Keratinocyte (primary cell): ENCODE measurements around the gene ESR2. TPM values are rescaled to one million over a fixed set of nuclear protein-coding genes. Genes with fewer than 3 reads are reported as not detected.

Experiments used
- DNase-seq: peaks from one replicate; pipeline ENCODE4 v3.0.0-alpha.2; 2011; ENCODE audit warnings: low read depth, missing footprints, low spot score
- FAIRE-seq: peaks from 2 replicates; lab custom pipeline; 2011; peaks lifted over from hg19 to GRCh38; lab: Jason Lieb, UNC
- H2AFZ ChIP-seq: 2 replicates; pipeline ENCODE4 v1.6.0; 2012; ENCODE audit warnings: low read length, control low read depth, inconsistent platforms; ENCODE audit not compliant: control insufficient read depth
- H3K27ac ChIP-seq: 2 replicates; pipeline ENCODE4 v1.5.1; 2011; ENCODE audit warnings: low read length; ENCODE audit not compliant: control insufficient read depth, insufficient read depth
- H3K27me3 ChIP-seq: 3 replicates; pipeline ENCODE4 v1.6.0; 2011; ENCODE audit warnings: low read length; ENCODE audit not compliant: control insufficient read depth, insufficient read depth; ENCODE audit errors: extremely low read depth
- H3K36me3 ChIP-seq, 2 experiments: 2 replicates in 1 of 2; 3 replicates in 1 of 2; pipeline ENCODE4 v1.5.1; 2011; ENCODE audit warnings: low read length in 2 of 2, mild to moderate bottlenecking in 1 of 2; ENCODE audit not compliant: control insufficient read depth in 2 of 2, insufficient read depth in 2 of 2; ENCODE audit errors: extremely low read depth in 1 of 2
- H3K4me1 ChIP-seq: 3 replicates; pipeline ENCODE4 v1.5.1; 2011; ENCODE audit warnings: low read length; ENCODE audit not compliant: control insufficient read depth, insufficient read depth; ENCODE audit errors: extremely low read depth
- H3K4me2 ChIP-seq: 3 replicates; pipeline ENCODE4 v1.6.0; 2011; ENCODE audit warnings: low read depth, low read length; ENCODE audit not compliant: control insufficient read depth, insufficient read depth; ENCODE audit errors: extremely low read depth
- H3K4me3 ChIP-seq, 3 experiments: fragments of 200-600 bp in 1 of 3; sonication (generic) in 1 of 3; 2 replicates in 2 of 3; 3 replicates in 1 of 3; pipeline ENCODE4 v1.5.1; 2011 to 2016; ENCODE audit warnings: low read length in 3 of 3, mild to moderate bottlenecking in 3 of 3, control low read depth in 2 of 3, inconsistent platforms in 1 of 3, low read depth in 1 of 3, mixed read lengths in 1 of 3, mixed run types in 1 of 3, moderate library complexity in 1 of 3; ENCODE audit not compliant: control insufficient read depth in 2 of 3, insufficient read depth in 2 of 3; ENCODE audit errors: extremely low read depth in 1 of 3
- H3K79me2 ChIP-seq: 2 replicates; pipeline ENCODE4 v1.6.0; 2012; ENCODE audit warnings: low read length; ENCODE audit not compliant: control insufficient read depth, insufficient read depth
- H3K9ac ChIP-seq: 3 replicates; pipeline ENCODE4 v1.6.0; 2011; ENCODE audit warnings: low read length; ENCODE audit not compliant: control insufficient read depth, insufficient read depth; ENCODE audit errors: extremely low read depth
- H3K9me1 ChIP-seq: 3 replicates; pipeline ENCODE4 v1.6.0; 2011; ENCODE audit warnings: low read length; ENCODE audit not compliant: control insufficient read depth, insufficient read depth; ENCODE audit errors: extremely low read depth
- H3K9me3 ChIP-seq: 2 replicates; pipeline ENCODE4 v1.5.1; 2012; ENCODE audit warnings: low read depth, low read length; ENCODE audit not compliant: control insufficient read depth
- H4K20me1 ChIP-seq: 3 replicates; pipeline ENCODE4 v1.6.0; 2011; ENCODE audit warnings: low read length; ENCODE audit not compliant: control insufficient read depth, insufficient read depth; ENCODE audit errors: extremely low read depth
- CTCF ChIP-seq, 3 experiments: IDR thresholded peaks in 1 of 3; conservative IDR thresholded peaks in 1 of 3; optimal IDR thresholded peaks in 1 of 3; 2 replicates in 2 of 3; 3 replicates in 1 of 3; pipeline versions ENCODE3 to v1.5.1; 2011; ENCODE audit warnings: low read length in 3 of 3, mild to moderate bottlenecking in 3 of 3, moderate library complexity in 2 of 3, control low read depth in 1 of 3, inconsistent platforms in 1 of 3; ENCODE audit not compliant: insufficient read depth in 2 of 3; ENCODE audit errors: extremely low read depth in 1 of 3
- EZH2 ChIP-seq: IDR thresholded peaks from one replicate; pipeline ENCODE4 v1.6.1; 2012; ENCODE audit warnings: inconsistent platforms, mild to moderate bottlenecking, low read length, moderate library complexity
- dilution Hi-C: fragments of 300-500 bp; cut with MboI; formaldehyde crosslinking; loops from one replicate; pipeline ENCODE4 v1.7.0; 2020; ENCODE audit warnings: low sequenced_read_pairs; ENCODE audit not compliant: extremely low pct_ligation_motif_present
- polyA plus RNA-seq, 5 experiments: library from polyadenylated mRNA; depleted of rRNA in 3 of 5; stranded (reverse) in 3 of 5; stranded (forward) in 1 of 5; unstranded in 1 of 5; fragments of >200 nt; gene quantifications; 1 replicate in 1 of 5; 2 replicates in 3 of 5; 3 replicates in 1 of 5; pipeline versions ENCODE4 v1.2.1 to v1.2.3, GENCODE V29; 2011 to 2012; ENCODE audit warnings: missing spikeins in 2 of 5, low read depth in 1 of 5, low replicate concordance in 1 of 5

The ESR2 gene
- polyA plus RNA-seq, 1 donor (not counting 4 experiments of a cell fraction or from before 2014, with no cell fraction given) = 0.03 TPM

DNA sequence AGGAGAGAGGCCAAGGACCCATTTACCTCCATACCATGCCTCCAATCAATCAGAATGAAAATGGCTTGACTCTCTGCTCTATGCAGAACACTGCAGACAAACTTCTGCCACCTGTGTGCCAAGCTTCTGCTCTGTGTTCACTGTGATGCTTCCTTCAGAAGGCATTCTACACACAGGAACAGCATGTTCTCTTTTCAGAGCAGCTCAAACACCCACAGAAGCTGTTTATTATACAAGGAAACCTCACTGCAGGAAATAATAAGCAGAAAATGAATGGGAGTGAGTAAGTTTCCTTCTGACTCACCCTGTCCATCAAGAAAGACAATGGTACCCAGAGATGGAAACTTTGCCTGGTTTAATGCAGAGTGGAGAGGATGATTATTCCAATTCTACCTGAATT is 2.4 kb upstream of the ESR2 start:
- no peak for TF ChIP-seq CTCF (optimal IDR thresholded peaks at IDR 0.05 in 1 of 3, IDR thresholded peaks at IDR 0.05 in 1 of 3, conservative IDR thresholded peaks at IDR 0.05 in 1 of 3; ENCODE audit: extremely low read depth in 1 of 3, insufficient read depth in 2 of 3, low read length in 3 of 3)
- TF ChIP-seq EZH2 = no peak
- H3K4me1 ChIP-seq = peaks cover 22% of the 10 kb centered on the region
- no peak overlapping the region for H2AFZ ChIP-seq
- no peaks in the 10 kb centered on the region for H3K36me3 ChIP-seq
- peaks cover 8% of the 10 kb centered on the region for H3K27me3 ChIP-seq
- H3K79me2 ChIP-seq = no peaks in the 10 kb centered on the region
- DNase-seq (no peak), FAIRE-seq (peak; percentile 89)
- H4K20me1 ChIP-seq = no peaks in the 10 kb centered on the region
- no peaks in the 10 kb centered on the region for H3K9me3 ChIP-seq
- dilution Hi-C loops = loop anchor here (25.0 kb wide), 1 partner anchor 259 kb away; no protein-coding TSS in a partner anchor
- H3K9me1 ChIP-seq = no peaks in the 10 kb centered on the region
- no peak overlapping the region for H3K27ac ChIP-seq
- no peak overlapping the region for H3K4me3 ChIP-seq
- H3K4me2 ChIP-seq = peak overlapping the region; percentile 62
- no peak overlapping the region for H3K9ac ChIP-seq

- no peak for FAIRE-seq
- Histone ChIP-seq H4K20me1 (no peaks in the 10 kb centered on the region), H2AFZ (peak overlapping the region; percentile 54), H3K79me2 (no peaks in the 10 kb centered on the region), H3K9ac (peak overlapping the region; percentile 40), H3K27ac (no peak overlapping the region), H3K4me1 (peaks cover 22% of the 10 kb centered on the region), H3K4me3 (peak overlapping the region in 2 of 3 experiments; percentile 36 to 71), H3K27me3 (peaks cover 8% of the 10 kb centered on the region), H3K36me3 (no peaks in the 10 kb centered on the region), H3K9me3 (no peaks in the 10 kb centered on the region), H3K4me2 (peak overlapping the region; percentile 91), H3K9me1 (no peaks in the 10 kb centered on the region)
- no peak for DNase-seq
- dilution Hi-C loops = loop anchor here (25.0 kb wide), 1 partner anchor 258 kb away; no protein-coding TSS in a partner anchor
- TF ChIP-seq EZH2 = no peak
- peak; percentile 60 to 89 (median 78) for TF ChIP-seq CTCF (optimal IDR thresholded peaks at IDR 0.05 in 1 of 3, IDR thresholded peaks at IDR 0.05 in 1 of 3, conservative IDR thresholded peaks at IDR 0.05 in 1 of 3; ENCODE audit: extremely low read depth in 1 of 3, insufficient read depth in 2 of 3, low read length in 3 of 3)
Observed at GRCh38 chr14:64294672-64295413, 672 bp upstream of the ESR2 start.
